HuH-7.5 (cell line): Measurements from ENCODE around the gene TEX30.

ENCODE experiments used
- DNase-seq: peaks from one replicate; pipeline ENCODE4 v3.0.0; 2011; ENCODE audit warnings: low spot score

TEX30 gene

DNA sequence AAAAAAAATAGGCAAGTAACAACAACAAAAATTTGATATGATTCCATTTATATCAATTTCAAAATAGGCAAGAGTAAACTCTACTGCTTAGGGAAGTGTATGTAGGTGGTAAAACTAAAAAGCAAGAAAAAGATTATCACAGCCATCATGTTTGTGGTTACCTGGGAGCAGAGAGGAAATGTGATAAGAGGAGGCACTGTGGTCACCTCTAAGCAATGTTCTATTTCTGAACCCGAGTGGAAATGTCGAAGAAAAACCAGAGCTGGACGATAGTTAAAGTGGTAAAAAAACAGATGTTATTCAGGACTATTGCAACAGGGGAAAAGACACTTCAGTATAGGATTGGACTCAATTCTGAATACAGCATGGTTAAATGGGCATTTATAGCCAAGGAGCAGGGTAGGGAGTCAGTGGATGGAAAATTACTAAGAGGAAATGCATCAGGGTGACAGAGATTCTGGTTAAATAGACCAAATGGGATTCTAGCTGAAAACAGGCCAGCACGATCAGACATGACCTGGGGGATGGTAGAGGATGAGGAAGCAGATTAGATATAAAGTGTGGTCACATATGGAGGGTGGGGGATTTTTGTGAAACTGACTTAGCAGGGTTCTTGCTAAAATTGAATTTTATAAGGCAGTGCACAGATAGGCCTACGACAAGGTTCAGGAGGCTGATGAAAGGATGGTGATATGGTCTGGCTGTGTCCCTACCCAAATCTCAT, 6.0 kb upstream of the TEX30 start:
- DNase-seq, result no peak

- no peak for DNase-seq
Measured at GRCh38 chr13:102777736-102778135, 4.2 kb upstream of the TEX30 start.

DNA sequence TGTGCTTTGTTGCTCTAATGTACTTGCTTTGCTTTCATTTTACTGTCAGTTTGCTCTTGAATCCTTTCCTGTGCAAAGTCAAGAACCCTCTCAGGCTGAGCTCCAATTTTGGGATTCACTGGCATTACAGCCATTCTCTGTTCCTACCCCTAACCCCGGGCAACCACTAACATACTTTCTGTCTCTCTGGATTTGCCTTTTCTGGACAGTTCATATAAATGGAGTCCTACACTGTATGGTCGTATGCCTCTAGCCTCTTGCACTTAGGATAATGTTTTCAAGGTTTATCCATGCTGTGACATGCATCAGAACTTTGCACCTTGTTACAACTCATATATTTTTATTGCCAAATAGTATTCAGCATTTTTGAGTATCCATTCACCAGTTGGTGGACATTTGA, 2.7 kb upstream of the TEX30 start:
- DNase-seq, result no peak

DNA sequence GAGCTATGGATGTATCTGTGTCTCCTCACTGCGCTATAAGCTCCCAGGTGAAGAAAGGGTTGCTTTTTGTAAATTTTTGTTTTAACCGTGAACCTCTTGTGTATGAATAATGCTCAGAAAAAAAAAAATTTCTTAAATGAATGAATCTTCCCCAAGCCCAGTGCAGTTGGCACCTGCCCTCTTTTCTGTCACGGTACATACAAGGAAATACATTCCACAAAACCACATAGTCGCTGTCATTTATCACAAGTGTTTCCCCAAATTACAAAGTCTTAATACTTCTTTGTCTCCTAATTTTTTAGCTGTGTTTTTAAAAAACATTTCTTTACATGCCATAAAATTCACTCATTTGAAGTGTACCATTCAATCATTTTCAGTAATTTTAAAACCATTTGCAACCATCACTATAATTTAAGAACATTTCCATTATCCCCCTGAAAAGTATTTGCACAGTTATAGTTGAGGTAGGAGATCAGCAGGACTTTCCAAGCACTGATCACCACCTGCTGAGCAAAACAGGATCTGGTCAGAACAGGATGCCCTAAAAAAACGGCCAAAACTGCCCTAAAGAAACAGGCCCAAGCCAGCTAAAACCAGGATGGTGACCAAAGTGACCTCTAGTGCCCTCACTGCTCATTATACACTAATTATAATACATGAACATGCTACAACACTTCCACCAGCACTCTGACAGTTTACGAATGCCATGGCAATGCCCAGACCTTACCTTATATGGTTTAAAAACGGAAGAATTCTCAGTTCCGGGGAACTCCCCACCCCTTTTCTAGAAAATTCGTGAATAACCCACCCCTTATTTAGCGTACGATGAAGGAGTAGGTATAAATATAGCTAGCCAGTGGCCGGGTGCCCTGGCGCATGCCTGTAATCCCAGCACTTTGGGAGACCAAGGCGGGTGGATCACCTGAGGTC, 1.3 kb upstream of the TEX30 start:
- DNase-seq, result no peak

DNA sequence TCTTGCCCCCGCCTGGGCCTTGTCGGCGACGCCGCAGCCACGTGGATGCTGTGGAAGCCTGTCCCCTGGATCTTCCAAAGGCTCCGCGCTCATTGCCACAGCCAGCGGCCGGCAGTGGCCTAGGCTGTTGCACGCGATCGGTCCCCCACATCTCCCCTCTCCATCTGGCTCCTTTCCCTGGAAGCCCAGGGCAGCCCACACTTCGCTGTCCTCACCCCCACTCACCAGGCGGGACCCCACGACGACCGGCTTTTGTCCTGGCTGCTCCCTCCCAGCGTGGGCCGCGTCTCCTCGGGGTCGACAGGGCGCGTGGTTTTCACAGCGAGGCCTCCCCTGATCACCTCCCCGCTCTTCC, 605 bp upstream of the TEX30 start:
- DNase-seq, result no peak

DNA sequence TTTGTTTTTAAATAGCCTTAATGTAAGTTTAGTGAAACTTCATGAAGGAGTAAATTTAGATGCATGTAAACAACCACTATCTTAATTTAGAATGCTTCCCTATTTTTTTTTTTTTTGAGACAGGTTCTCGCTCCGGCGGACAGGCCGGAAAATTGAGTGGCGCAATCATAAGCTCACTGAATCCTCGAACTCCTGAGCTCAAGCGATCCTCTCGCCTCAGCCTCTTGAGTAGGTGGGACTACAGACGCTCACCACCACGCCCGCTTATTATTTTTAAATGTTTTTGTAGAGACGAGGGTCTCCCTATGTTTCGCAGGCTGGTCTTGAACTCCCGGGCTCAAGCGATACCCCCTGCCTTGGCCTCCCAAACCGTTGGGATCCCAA, 1.6 kb downstream of the TEX30 start:
- no peak for DNase-seq

- DNase-seq, result no peak
Measured at GRCh38 chr13:102771298-102772041, 2.1 kb downstream of the TEX30 start.

GRCh38 chr13:102770435-102770834, 3.2 kb downstream of the TEX30 start:
- DNase-seq, result peak; percentile 12

GRCh38 chr13:102769679-102770078, 3.9 kb downstream of the TEX30 start:
- no peak for DNase-seq

DNA sequence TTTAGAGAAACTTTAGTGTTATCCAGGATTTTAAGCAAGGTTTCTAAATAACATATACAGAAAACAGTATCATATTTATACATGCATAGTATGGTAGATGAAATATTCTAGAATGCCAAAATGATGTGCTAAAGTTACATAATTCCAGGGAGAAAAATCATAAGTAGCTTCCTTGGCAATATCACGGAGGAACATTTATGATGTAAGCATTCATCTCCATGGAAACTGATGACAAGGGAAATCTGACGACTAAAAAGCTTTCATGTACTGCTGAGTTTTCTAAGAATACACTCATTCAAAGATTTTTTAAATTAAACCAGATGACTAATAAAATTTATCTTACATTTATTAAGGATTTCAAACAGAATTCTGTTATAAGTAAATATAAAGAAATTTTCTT, 4.7 kb downstream of the TEX30 start:
- DNase-seq, result no peak

- DNase-seq, result no peak
Measured at GRCh38 chr13:102763741-102764140, 9.8 kb downstream of the TEX30 start.

DNA sequence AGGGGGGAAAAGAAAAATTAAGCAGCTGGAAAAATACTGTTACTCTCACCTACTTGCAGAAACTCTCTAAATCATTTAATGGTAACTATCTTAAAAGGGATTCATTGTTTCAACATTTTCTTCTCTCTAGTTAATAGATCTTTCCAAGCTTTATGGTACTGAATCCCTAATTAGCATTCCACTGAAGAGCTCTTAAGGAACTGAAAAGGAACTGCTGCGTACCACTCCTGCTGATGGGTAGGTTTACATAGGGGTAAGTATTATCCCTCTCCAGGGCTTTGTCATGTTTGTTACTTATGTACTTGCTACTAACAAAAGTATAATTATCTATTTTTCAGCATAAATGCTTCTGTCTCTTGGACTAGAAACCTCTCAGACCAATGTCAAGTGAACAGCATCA, 12.5 kb downstream of the TEX30 start:
- no peak for DNase-seq

DNA sequence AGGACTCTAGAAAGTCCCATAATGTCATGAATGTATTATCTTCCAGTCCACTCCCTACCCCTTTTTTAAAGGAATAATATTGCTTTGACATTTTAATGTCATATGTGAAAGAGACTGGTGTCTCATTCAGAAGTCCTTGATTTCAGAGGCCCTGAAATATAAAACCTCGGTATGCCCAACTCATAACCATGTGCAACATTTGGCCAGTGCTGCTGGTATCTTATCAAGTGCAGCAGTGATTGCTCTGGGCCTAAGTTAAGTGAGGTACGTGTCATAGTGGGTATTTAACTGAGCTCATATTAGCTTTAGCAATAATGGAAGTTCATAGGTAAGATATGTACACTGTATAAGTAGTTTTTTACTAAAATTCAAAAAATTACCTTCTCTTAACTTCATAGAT, 14.7 kb downstream of the TEX30 start:
- DNase-seq, result no peak

GRCh38 chr13:102757006-102757405, 16.6 kb downstream of the TEX30 start:
- no peak for DNase-seq

GRCh38 chr13:102751886-102752285, 21.7 kb downstream of the TEX30 start:
- no peak for DNase-seq

DNA sequence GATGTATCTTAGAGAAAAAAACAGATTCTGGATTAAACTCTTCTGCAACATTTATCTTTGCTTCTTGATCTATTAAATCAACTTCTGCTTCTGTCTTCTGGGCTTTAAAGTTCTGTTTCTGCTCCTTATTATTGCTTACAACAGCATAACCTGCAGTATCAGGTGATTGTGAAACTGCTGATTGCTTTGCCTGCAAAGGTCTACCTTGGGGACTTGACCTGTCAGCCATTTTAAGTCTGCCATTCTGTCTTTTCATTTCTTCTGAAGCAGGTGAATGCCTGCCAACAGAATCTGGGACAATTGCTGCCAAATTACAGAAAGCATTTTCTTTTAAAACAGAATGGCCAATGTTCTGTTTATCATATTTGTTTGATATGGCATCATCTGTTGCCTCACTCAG, 31.1 kb downstream of the TEX30 start:
- DNase-seq, result no peak

- DNase-seq, result no peak
Measured at GRCh38 chr13:102742101-102742500, 31.5 kb downstream of the TEX30 start.

GRCh38 chr13:102729560-102730270, 43.9 kb downstream of the TEX30 start:
- DNase-seq, result no peak

DNA sequence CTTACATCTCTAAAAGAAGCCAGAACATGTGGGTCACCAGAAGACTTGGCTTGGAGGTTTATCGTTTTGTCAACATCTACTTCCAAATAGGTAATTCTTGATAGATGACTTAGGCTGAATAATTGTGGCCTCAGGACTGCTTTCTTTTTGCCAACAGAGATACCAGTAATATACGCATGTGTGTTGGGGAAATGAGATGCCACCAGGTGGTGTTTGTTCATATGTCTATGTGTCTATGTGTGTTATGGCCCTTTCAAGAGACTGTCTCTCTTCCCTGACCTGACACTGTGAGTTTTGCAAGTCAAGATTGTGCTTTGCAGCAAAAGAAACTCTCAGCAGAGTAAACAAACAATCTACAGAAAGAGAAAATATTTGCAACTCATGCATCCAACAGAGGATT, 47.2 kb downstream of the TEX30 start:
- no peak for DNase-seq

GRCh38 chr13:102724923-102725322, 48.7 kb downstream of the TEX30 start:
- DNase-seq, result peak; percentile 10

- DNase-seq, result no peak
Measured at GRCh38 chr13:102721800-102722231, 51.8 kb downstream of the TEX30 start.

GRCh38 chr13:102718746-102719145, 54.8 kb downstream of the TEX30 start:
- DNase-seq, result no peak
